ENCODE results near the gene ZNF341. TPM values are rescaled to one million over a fixed set of nuclear protein-coding genes. Genes with fewer than 3 reads are reported as not detected.

The ZNF341 gene
- total and polyA plus RNA-seq, 2 of the 8 experiments (the other 6 are each of a cell fraction or from before 2014, with no cell fraction given): 5.8 to 6.4 TPM

GRCh38 chr20:33781133-33781532, 49.3 kb downstream of the ZNF341 start (continued):
- TF ChIP-seq CHD7 (IDR thresholded peaks at IDR 0.05; ENCODE audit: insufficient replicate concordance, low read length) (no peak), CBX5 (IDR thresholded peaks at IDR 0.05; ENCODE audit: low read depth, low read length) (no peak), TEAD4 (IDR thresholded peaks at IDR 0.05; ENCODE audit: low read depth, low read length) (no peak), CTBP2 (IDR thresholded peaks at IDR 0.05; ENCODE audit: borderline replicate concordance, insufficient read depth, insufficient read length, low read length) (no peak), CHD1 (IDR thresholded peaks at IDR 0.05; ENCODE audit: low read depth, low read length) (no peak), BCL11A (IDR thresholded peaks at IDR 0.05; ENCODE audit: low read depth in 2 of 2, low read length in 2 of 2) (no peak), TCF12 (IDR thresholded peaks at IDR 0.05; ENCODE audit: low read depth, low read length) (no peak)

Data from H1 (cell line).